ENCODE data around the gene ETNK1. TPM values are rescaled to one million over a fixed set of nuclear protein-coding genes. Genes with fewer than 3 reads are reported as not detected.

Gene ETNK1
- polyA plus RNA-seq, 3 donors: 13.7 to 17.3 (median 16.5) TPM

- Histone ChIP-seq H3K36me3 (replicated peaks in 1 of 2; ENCODE audit: control insufficient read depth in 1 of 2, insufficient read depth in 2 of 2, low read length in 2 of 2) (no peaks in the 10 kb centered on the region), H2AFZ (ENCODE audit: insufficient read depth, low read depth, low read length, poor library complexity, severe bottlenecking) (peak overlapping the region; percentile 93), H3K27ac (ENCODE audit: low read depth in 1 of 2, low read length in 2 of 2) (peak overlapping the region; percentile 79 to 97), H3K4me3 (replicated peaks in 1 of 3; ENCODE audit: low read depth in 2 of 3, low read length in 3 of 3) (peak overlapping the region; percentile 82 to 89 (median 87)), H3K79me2 (ENCODE audit: insufficient read depth, low read length) (peaks cover 46% of the 10 kb centered on the region), H3K9me3 (replicated peaks in 1 of 2; ENCODE audit: control insufficient read depth in 1 of 2, insufficient read depth in 1 of 2, low read length in 2 of 2) (no peaks in the 10 kb centered on the region), H3K4me2 (replicated peaks; ENCODE audit: extremely low read depth, low read length, poor library complexity, severe bottlenecking) (peak overlapping the region; percentile 81), H3K9ac (ENCODE audit: insufficient read depth, low read length, poor library complexity, severe bottlenecking) (peak overlapping the region; percentile 92), H3K4me1 (ENCODE audit: control insufficient read depth in 1 of 2, insufficient read depth in 2 of 2, low read length in 2 of 2) (peaks cover 14 to 41% of the 10 kb centered on the region in 2 donors), H4K20me1 (ENCODE audit: insufficient read depth, low read length) (no peaks in the 10 kb centered on the region), H3K27me3 (ENCODE audit: control insufficient read depth in 2 of 2, insufficient read depth in 2 of 2, low read length in 2 of 2) (no peaks in the 10 kb centered on the region)
- H3K9me3 Mint-ChIP-seq: peaks cover 0 to 2% (median 0%) of the 10 kb centered on the region in 7 donors
- 0% methylated on average over 4 of the region's 10 CpGs for WGBS (ENCODE audit: insufficient coverage)
- TF ChIP-seq CTCF (IDR thresholded peaks at IDR 0.05): no peak
- H3K4me3 Mint-ChIP-seq: peak overlapping the region; percentile 94 to 96
- no peak for DNase-seq
- peak overlapping the region; percentile 96 to 99 (median 97) for H3K27ac Mint-ChIP-seq
- intact Hi-C loops (cut with micrococcal nuclease): no loop called here
- peaks cover 37% of the 10 kb centered on the region for H3K4me1 Mint-ChIP-seq
- peaks cover 0 to 10% (median 2%) of the 10 kb centered on the region in 3 donors for H3K27me3 Mint-ChIP-seq (ENCODE audit: low read depth in 3 of 3)
- H3K36me3 Mint-ChIP-seq: no peaks in the 10 kb centered on the region
These were observed 462 bp upstream of the ETNK1 start for GRCh38 chr12:22624548-22624869.

GRCh38 chr12:22625762-22626294, 857 bp downstream of the ETNK1 start:
- intact Hi-C loops (cut with micrococcal nuclease): loop anchor here (5.0 kb wide), 1 partner anchor 84 kb away; the partner anchor contains the start of gene C2CD5 (in 2 of the 2)
- Histone ChIP-seq H3K4me1 (ENCODE audit: control insufficient read depth in 1 of 2, insufficient read depth in 2 of 2, low read length in 2 of 2) (peaks cover 14 to 41% of the 10 kb centered on the region in 2 donors), H3K79me2 (ENCODE audit: insufficient read depth, low read length) (peaks cover 59% of the 10 kb centered on the region), H3K9me3 (replicated peaks in 1 of 2; ENCODE audit: control insufficient read depth in 1 of 2, insufficient read depth in 1 of 2, low read length in 2 of 2) (no peaks in the 10 kb centered on the region), H3K27ac (ENCODE audit: low read depth in 1 of 2, low read length in 2 of 2) (peak overlapping the region; percentile 79 to 97), H3K4me2 (replicated peaks; ENCODE audit: extremely low read depth, low read length, poor library complexity, severe bottlenecking) (peak overlapping the region; percentile 81), H3K27me3 (ENCODE audit: control insufficient read depth in 2 of 2, insufficient read depth in 2 of 2, low read length in 2 of 2) (no peaks in the 10 kb centered on the region), H3K4me3 (replicated peaks in 1 of 3; ENCODE audit: low read depth in 2 of 3, low read length in 3 of 3) (peak overlapping the region; percentile 82 to 89 (median 87)), H2AFZ (ENCODE audit: insufficient read depth, low read depth, low read length, poor library complexity, severe bottlenecking) (peak overlapping the region; percentile 93), H3K9ac (ENCODE audit: insufficient read depth, low read length, poor library complexity, severe bottlenecking) (peak overlapping the region; percentile 92), H3K36me3 (replicated peaks in 1 of 2; ENCODE audit: control insufficient read depth in 1 of 2, insufficient read depth in 2 of 2, low read length in 2 of 2) (no peaks in the 10 kb centered on the region), H4K20me1 (ENCODE audit: insufficient read depth, low read length) (no peaks in the 10 kb centered on the region)
- Mint-ChIP-seq H3K4me1 (peaks cover 37% of the 10 kb centered on the region), H3K4me3 (peak overlapping the region; percentile 94 to 96), H3K27me3 (ENCODE audit: low read depth in 3 of 3) (peaks cover 1 to 6% (median 2%) of the 10 kb centered on the region in 3 donors), H3K27ac (peak overlapping the region; percentile 96 to 99 (median 97)), H3K9me3 (peaks cover 0 to 2% (median 0%) of the 10 kb centered on the region in 7 donors), H3K36me3 (peaks cover 3 to 4% of the 10 kb centered on the region in 2 donors)
- TF ChIP-seq CTCF (IDR thresholded peaks at IDR 0.05): no peak
- peak in 2 of 3 donors; percentile 19 to 33 for DNase-seq
- 0% methylated on average over 10 of the region's 18 CpGs for WGBS (ENCODE audit: insufficient coverage)

All from CD14-positive monocyte (primary cell).